HCT116 (cell line): ENCODE measurements around the gene HDX. TPM values are rescaled to one million over a fixed set of nuclear protein-coding genes. Genes with fewer than 3 reads are reported as not detected.

ENCODE experiments used
- ATAC-seq: fragments of 200-7000 bp; cut with Tn5 transposase; 2 replicates; pipeline ENCODE4 v1.9.1; 2020; ENCODE audit warnings: mild to moderate bottlenecking, moderate library complexity
- BruUV-seq: library from RNA; stranded (reverse); fragments of 400-500 nt; replicated peaks from 2 replicates; lab custom pipeline; 2021; lab: Mats Ljungman, UMichigan
- CTCF ChIA-PET: fragments of 300-600 bp; sonication (Branson Sonifier 250); formaldehyde crosslinking; loops from one replicate; lab custom pipeline; 2021; ENCODE audit warnings: antibody characterized with exemption; lab: Charles Lee
- POLR2A ChIA-PET: fragments of 300-600, 350-600 bp; sonication (Branson Sonifier 250); formaldehyde crosslinking; loops from one replicate; lab custom pipeline; 2021; ENCODE audit warnings: antibody characterized with exemption; lab: Charles Lee
- RAD21 ChIA-PET, 2 experiments: fragments of 300-600 bp; sonication (Branson Sonifier 250); formaldehyde crosslinking; loops; one replicate each; lab custom pipeline; 2023; ENCODE audit warnings: low total read pairs in 2 of 2; ENCODE audit not compliant: uncharacterized antibody in 2 of 2, unreplicated experiment in 2 of 2, low non-redundant PET in 1 of 2; lab: Charles Lee
- DNase-seq: peaks from one replicate; pipeline ENCODE4 v3.0.0-alpha.2; 2010; ENCODE audit warnings: low read depth, low spot score
- H2AFZ ChIP-seq: fragments of 200-600 bp; shearing (Covaris generic), sonication (generic); 2 replicates; pipeline ENCODE4 v1.6.1; 2017; ENCODE audit warnings: low read depth, mixed run types, mixed read lengths, antibody characterized with exemption, low read length; ENCODE audit not compliant: poor library complexity, severe bottlenecking
- H3K27ac ChIP-seq: 2 replicates; pipeline ENCODE4 v1.5.1; 2012; ENCODE audit warnings: low read depth, low read length
- H3K27me3 ChIP-seq: fragments of 200-600 bp; sonication (generic); 2 replicates; pipeline ENCODE4 v1.6.1; 2016; ENCODE audit warnings: mixed run types, low read length, mixed read lengths; ENCODE audit not compliant: insufficient read depth
- H3K36me3 ChIP-seq, 2 experiments: fragments of 200-500 bp in 1 of 2; fragments of 200-600 bp in 1 of 2; sonication (Bioruptor generic) in 1 of 2; sonication (generic) in 1 of 2; 2 replicates each; pipeline versions ENCODE4 v1.5.1 to v1.6.1; 2014 to 2016; ENCODE audit warnings: low read length in 2 of 2, inconsistent platforms in 1 of 2, mixed read lengths in 1 of 2, mixed run types in 1 of 2; ENCODE audit not compliant: insufficient read depth in 2 of 2, control insufficient read depth in 1 of 2
- H3K4me1 ChIP-seq, 2 experiments: fragments of 200-600 bp in 1 of 2; sonication (generic) in 1 of 2; 2 replicates each; pipeline versions ENCODE4 v1.5.1 to v1.6.1; 2012 to 2017; ENCODE audit warnings: low read length in 2 of 2, inconsistent platforms in 1 of 2, mild to moderate bottlenecking in 1 of 2, mixed read lengths in 1 of 2, mixed run types in 1 of 2, moderate library complexity in 1 of 2; ENCODE audit not compliant: insufficient read depth in 2 of 2, control insufficient read depth in 1 of 2
- H3K4me2 ChIP-seq: fragments of 200-600 bp; sonication (generic); 2 replicates; pipeline ENCODE4 v1.6.1; 2017; ENCODE audit warnings: mixed run types, low read length, mixed read lengths
- H3K4me3 ChIP-seq, 2 experiments: fragments of 200-600 bp in 1 of 2; sonication (generic) in 1 of 2; replicated peaks in 1 of 2; 2 replicates each; pipeline ENCODE4 v1.5.1; 2011 to 2016; ENCODE audit warnings: low read length in 2 of 2, control low read depth in 1 of 2, low read depth in 1 of 2, mild to moderate bottlenecking in 1 of 2, mixed read lengths in 1 of 2, mixed run types in 1 of 2
- H3K79me2 ChIP-seq: fragments of 200-600 bp; sonication (generic); 2 replicates; pipeline ENCODE4 v1.6.1; 2017; ENCODE audit warnings: mild to moderate bottlenecking, mixed run types, low read length, moderate library complexity, mixed read lengths; ENCODE audit not compliant: insufficient read depth
- H3K9ac ChIP-seq: fragments of 200-600 bp; sonication (generic); 2 replicates; pipeline ENCODE4 v1.6.1; 2016; ENCODE audit warnings: low read length, mixed read lengths
- H3K9me2 ChIP-seq: fragments of 200-600 bp; sonication (generic), shearing (Covaris generic); 2 replicates; pipeline ENCODE4 v1.6.1; 2017; ENCODE audit warnings: mixed run types, mild to moderate bottlenecking, moderate library complexity; ENCODE audit not compliant: insufficient read depth
- H3K9me3 ChIP-seq, 2 experiments: fragments of 200-500 bp in 1 of 2; fragments of 200-600 bp in 1 of 2; sonication (Bioruptor generic) in 1 of 2; sonication (generic) in 1 of 2; 2 replicates each; pipeline ENCODE4 v1.6.1; 2014 to 2017; ENCODE audit warnings: low read length in 2 of 2, mixed read lengths in 2 of 2, inconsistent platforms in 1 of 2, low read depth in 1 of 2, mild to moderate bottlenecking in 1 of 2, mixed run types in 1 of 2, moderate library complexity in 1 of 2; ENCODE audit not compliant: control insufficient read depth in 1 of 2, insufficient read depth in 1 of 2
- H4K20me1 ChIP-seq: fragments of 200-600 bp; sonication (generic), shearing (Covaris generic); 2 replicates; pipeline ENCODE4 v1.6.1; 2017; ENCODE audit warnings: mixed run types, mild to moderate bottlenecking, moderate library complexity; ENCODE audit not compliant: insufficient read depth
- CBX3 ChIP-seq: IDR thresholded peaks from 2 replicates; pipeline ENCODE4 v1.6.1; 2012; ENCODE audit warnings: low read depth
- EGR1 ChIP-seq: IDR thresholded peaks from 2 replicates; pipeline ENCODE4 v1.6.1; 2012; ENCODE audit warnings: low read depth
- ELF1 ChIP-seq: IDR thresholded peaks from 2 replicates; pipeline ENCODE4 v1.6.1; 2012; ENCODE audit warnings: low read depth, borderline replicate concordance
- EZH2phosphoT487 ChIP-seq: fragments of 200-600 bp; IDR thresholded peaks from 2 replicates; pipeline ENCODE4 v1.6.1; 2018; ENCODE audit warnings: antibody characterized with exemption, borderline replicate concordance
- FOSL1 ChIP-seq: IDR thresholded peaks from 2 replicates; pipeline ENCODE4 v1.6.1; 2012; ENCODE audit warnings: low read depth
- JUND ChIP-seq: IDR thresholded peaks from 2 replicates; pipeline ENCODE4 v1.6.1; 2012
- POLR2AphosphoS5 ChIP-seq: IDR thresholded peaks from 2 replicates; pipeline ENCODE4 v1.6.1; 2011; ENCODE audit warnings: mild to moderate bottlenecking, low read depth, low read length, moderate library complexity
- SIN3A ChIP-seq: IDR thresholded peaks from 2 replicates; pipeline ENCODE4 v1.6.1; 2012; ENCODE audit warnings: low read depth
- SP1 ChIP-seq: IDR thresholded peaks from 2 replicates; pipeline ENCODE4 v1.6.1; 2012; ENCODE audit warnings: low read depth
- SRF ChIP-seq: IDR thresholded peaks from 2 replicates; pipeline ENCODE4 v1.6.1; 2012; ENCODE audit warnings: low read depth
- TCF7L2 ChIP-seq: IDR thresholded peaks from 2 replicates; pipeline ENCODE4 v1.7.0; 2011; ENCODE audit warnings: borderline replicate concordance, inconsistent platforms; ENCODE audit not compliant: insufficient read depth, insufficient read length; ENCODE audit errors: extremely low read depth
- ZNF274 ChIP-seq: fragments of 200-500 bp; sonication (Bioruptor generic); IDR thresholded peaks from 2 replicates; pipeline ENCODE4 v1.6.1; 2014; ENCODE audit warnings: mild to moderate bottlenecking, low read depth, low read length, inconsistent platforms
- intact Hi-C: fragments of 100-400 bp; cut with micrococcal nuclease; formaldehyde crosslinking; loops from 2 replicates; pipeline ENCODE4 v1.10.0; 2022
- total RNA-seq: library from RNA; stranded (reverse); gene quantifications from one replicate; pipeline ENCODE4 v1.2.1, GENCODE V29; 2021; ENCODE audit not compliant: unreplicated experiment
- TF ChIP-seq, protein P1 (sequence below), 3 experiments: fragments of 200-600 bp in 1 of 3; sonication (generic) in 1 of 3; IDR thresholded peaks in 2 of 3; conservative IDR thresholded peaks in 1 of 3; 2 replicates each; pipeline ENCODE4 v1.5.1; 2012 to 2017; ENCODE audit warnings: low read depth in 2 of 3, low read length in 2 of 3, antibody characterized with exemption in 1 of 3, borderline replicate concordance in 1 of 3, control low read depth in 1 of 3, mild to moderate bottlenecking in 1 of 3, mixed read lengths in 1 of 3, mixed run types in 1 of 3, moderate library complexity in 1 of 3; ENCODE audit not compliant: insufficient read depth in 1 of 3
- TF ChIP-seq, protein P2 (sequence below): IDR thresholded peaks from 2 replicates; pipeline ENCODE4 v1.6.1; 2011; ENCODE audit warnings: mild to moderate bottlenecking, low read length, moderate library complexity; ENCODE audit not compliant: insufficient replicate concordance; ENCODE audit errors: extremely low read depth

Gene HDX
- total RNA-seq, 1 experiment from 2014 or later = not detected

DNA sequence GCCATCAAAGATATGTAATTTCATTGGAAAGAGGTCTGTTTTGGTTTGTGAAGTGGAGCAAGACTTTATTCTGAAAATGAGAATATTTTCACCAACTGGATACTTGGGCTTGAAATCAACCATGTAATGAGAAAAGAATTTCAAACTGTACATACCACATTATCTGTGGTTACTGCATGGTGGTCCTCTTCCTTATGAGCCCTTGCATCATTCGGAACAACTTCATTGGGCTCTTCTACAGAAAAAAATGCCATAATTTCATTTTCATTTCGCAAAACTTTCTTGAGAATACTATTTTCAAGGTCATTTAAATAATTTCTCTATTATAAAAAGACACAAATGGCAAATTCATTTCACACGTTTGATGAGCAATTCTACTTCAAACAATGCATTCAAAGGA is 165.6 kb downstream of the HDX start:
- ChIA-PET CTCF (no interaction called here), RAD21 (no interaction called here), POLR2A (no interaction called here)
- intact Hi-C loops = no loop called here
- H2AFZ ChIP-seq = no peak overlapping the region
- no peaks in the 10 kb centered on the region for H3K9me3 ChIP-seq
- H3K9me2 ChIP-seq = no peaks in the 10 kb centered on the region
- H3K79me2 ChIP-seq = no peaks in the 10 kb centered on the region
- DNase-seq = no peak
- no peak overlapping the region for H3K4me2 ChIP-seq
- no peaks in the 10 kb centered on the region for H3K27me3 ChIP-seq
- H3K27ac ChIP-seq = no peak overlapping the region
- no peak for ATAC-seq
- H3K4me1 ChIP-seq = no peaks in the 10 kb centered on the region
- H3K4me3 ChIP-seq = no peak overlapping the region
- no TSS peak for BruUV-seq
- H3K9ac ChIP-seq = no peak overlapping the region
- TF ChIP-seq TCF7L2 (no peak), FOSL1 (no peak), CBX3 (no peak), SIN3A (no peak), JUND (no peak), ZNF274 (no peak), POLR2AphosphoS5 (no peak), SP1 (no peak), EGR1 (no peak), ELF1 (no peak), SRF (no peak), EZH2phosphoT487 (no peak)
- TF ChIP-seq, protein P1, sequence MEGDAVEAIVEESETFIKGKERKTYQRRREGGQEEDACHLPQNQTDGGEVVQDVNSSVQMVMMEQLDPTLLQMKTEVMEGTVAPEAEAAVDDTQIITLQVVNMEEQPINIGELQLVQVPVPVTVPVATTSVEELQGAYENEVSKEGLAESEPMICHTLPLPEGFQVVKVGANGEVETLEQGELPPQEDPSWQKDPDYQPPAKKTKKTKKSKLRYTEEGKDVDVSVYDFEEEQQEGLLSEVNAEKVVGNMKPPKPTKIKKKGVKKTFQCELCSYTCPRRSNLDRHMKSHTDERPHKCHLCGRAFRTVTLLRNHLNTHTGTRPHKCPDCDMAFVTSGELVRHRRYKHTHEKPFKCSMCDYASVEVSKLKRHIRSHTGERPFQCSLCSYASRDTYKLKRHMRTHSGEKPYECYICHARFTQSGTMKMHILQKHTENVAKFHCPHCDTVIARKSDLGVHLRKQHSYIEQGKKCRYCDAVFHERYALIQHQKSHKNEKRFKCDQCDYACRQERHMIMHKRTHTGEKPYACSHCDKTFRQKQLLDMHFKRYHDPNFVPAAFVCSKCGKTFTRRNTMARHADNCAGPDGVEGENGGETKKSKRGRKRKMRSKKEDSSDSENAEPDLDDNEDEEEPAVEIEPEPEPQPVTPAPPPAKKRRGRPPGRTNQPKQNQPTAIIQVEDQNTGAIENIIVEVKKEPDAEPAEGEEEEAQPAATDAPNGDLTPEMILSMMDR (IDR thresholded peaks at IDR 0.05 in 2 of 3, conservative IDR thresholded peaks at IDR 0.05 in 1 of 3; ENCODE audit: borderline replicate concordance in 1 of 3, insufficient read depth in 1 of 3, low read depth in 2 of 3, low read length in 2 of 3) = no peak
- TF ChIP-seq, protein P2, sequence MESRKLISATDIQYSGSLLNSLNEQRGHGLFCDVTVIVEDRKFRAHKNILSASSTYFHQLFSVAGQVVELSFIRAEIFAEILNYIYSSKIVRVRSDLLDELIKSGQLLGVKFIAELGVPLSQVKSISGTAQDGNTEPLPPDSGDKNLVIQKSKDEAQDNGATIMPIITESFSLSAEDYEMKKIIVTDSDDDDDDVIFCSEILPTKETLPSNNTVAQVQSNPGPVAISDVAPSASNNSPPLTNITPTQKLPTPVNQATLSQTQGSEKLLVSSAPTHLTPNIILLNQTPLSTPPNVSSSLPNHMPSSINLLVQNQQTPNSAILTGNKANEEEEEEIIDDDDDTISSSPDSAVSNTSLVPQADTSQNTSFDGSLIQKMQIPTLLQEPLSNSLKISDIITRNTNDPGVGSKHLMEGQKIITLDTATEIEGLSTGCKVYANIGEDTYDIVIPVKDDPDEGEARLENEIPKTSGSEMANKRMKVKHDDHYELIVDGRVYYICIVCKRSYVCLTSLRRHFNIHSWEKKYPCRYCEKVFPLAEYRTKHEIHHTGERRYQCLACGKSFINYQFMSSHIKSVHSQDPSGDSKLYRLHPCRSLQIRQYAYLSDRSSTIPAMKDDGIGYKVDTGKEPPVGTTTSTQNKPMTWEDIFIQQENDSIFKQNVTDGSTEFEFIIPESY = no peak
- TF ChIP-seq, all 23 proteins: peak for 0
- Histone ChIP-seq H3K36me3 (no peaks in the 10 kb centered on the region), H4K20me1 (no peaks in the 10 kb centered on the region)
